DMS79 (cell line): ENCODE results near the gene ANKHD1.

ENCODE experiments used
- DNase-seq: peaks from one replicate; lab custom pipeline; 2025; lab: John Stamatoyannopoulos, UW

Gene ANKHD1

DNA sequence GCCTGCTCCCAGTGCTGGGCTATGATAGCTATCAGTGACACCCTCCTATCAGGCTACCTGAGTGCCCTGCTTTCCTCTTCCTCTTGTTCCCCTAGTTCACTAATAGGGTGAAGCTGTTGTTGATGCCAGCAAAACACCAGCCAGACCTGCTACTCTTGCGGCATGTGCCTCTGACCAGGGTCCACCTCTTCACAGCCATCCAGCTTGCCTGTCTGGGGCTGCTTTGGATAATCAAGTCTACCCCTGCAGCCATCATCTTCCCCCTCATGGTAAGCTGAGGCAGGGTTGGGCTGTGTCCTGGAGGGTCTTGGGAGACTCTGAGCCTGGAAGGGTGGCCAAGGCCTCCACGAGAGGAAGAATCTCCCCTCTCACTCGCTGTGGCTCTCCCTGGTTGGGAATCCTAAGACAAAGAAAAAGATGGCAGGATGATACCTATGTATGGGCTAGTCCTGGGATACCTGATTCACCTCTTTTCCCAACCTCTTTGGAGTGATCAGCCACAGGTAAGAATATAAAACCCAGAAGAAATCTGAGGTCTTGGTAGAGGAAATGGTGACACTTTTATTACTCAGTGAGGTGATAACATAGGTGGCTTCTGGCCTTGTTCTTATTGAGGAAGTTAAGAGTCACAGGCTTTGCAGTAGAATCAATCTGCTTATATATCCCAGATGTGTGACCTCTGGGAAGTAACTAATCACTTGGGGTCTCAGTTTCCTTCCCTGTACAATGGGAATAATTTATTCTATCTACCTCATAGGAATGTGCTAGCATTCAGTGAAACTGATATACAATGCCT lies 30.1 kb upstream of the ANKHD1 start:
- no peak for DNase-seq

DNA sequence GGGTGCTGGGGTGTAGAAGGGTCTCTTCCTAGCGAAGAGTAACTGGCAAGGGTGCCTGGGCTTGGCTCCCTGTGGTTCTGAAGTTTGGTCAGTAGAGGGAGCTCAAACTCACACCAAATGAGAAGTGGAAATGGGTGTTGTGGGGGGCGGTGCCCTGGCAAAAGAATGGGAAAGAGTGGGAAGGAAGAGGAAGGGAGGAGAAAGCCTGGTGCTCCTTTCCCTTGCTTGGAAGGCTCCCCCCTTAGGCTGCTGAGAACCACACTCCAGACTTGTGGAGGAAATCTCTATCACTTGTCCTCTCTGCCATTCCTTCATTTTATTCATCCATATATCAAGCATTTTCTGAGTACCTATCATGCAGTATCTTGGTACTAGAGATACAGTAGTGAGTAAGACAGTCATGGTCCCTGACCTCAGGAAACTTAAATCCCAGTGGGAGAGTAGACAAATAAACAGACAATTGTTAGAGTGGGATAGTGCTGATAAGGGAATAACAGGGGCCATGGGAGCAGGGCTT lies 28.6 kb upstream of the ANKHD1 start:
- no peak for DNase-seq

DNA sequence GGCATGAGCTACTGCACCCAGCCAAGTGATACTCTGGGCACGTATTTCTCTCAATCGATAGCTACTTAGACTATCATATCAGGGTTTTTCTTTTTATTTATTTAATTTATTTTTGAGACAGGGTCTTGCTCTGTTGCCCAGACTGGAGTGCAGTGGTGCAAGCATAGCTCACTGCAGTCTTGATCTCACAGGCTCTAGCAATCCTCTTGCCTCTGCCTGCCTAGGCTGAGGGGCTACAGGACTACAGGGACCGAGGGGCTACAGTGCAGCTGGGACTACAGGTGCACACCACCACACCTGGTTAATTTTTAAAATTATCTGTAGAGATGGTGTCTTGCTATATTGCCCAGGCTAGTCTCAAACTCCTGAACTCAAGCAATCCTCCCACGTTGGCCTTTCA lies 20.3 kb upstream of the ANKHD1 start:
- DNase-seq: no peak

DNA sequence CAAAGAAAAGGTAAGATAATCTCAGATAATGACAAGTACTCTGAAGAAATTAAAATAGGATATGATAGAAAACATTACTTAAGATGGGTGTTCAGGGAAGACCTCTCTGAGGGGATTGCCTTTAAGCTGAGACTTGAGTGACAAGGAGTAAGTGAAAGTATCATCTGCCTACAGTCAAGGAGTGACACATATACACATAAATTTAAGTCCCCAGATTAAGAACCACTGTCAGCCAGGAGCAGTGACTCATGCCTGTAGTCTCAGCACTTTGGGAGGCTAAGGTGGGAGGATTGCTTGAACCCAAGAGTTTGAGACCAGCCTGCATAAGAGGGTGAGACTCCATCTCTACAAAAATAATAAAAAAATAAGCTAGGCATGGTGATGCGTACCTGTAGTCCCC lies 19.7 kb upstream of the ANKHD1 start:
- no peak for DNase-seq

DNA sequence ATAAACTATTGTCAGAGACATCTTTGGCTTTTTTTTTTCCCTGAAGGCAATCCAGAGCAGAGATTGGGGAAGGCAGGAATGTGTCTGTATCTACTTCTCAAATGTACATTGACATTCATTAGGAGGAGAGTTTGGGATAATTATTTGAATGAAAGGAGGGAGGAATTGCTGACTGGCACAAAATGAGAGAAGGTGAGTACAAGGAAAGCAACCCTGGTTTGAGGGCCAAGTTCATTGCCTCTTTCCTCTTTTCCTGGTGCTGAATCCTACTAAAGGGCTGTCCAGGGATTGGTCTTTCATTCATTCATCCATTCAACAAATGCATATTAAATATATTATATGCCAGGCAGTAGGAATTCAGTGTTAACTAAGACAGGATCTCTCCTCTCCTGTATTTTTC lies 18.8 kb upstream of the ANKHD1 start:
- no peak for DNase-seq

DNA sequence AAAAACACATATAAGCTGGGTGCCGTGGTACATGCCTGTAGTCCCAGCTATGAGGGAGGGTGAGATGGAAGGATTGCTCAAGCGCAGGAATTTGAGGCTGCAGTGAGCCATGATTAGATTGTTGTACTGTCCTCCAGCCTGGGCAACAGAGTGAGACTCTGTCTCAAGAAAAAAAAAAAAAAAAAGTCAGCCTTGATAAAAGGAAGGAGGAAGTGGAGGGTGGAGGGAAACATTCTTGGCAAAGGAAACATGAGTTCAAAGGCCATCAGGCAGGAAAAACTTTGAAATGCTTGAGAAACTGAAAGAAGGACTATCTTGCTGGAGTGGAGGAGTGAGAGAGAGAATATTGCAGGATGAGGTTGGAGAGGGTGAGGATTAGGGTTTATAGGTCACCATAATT lies 18.3 kb upstream of the ANKHD1 start:
- DNase-seq: no peak

DNA sequence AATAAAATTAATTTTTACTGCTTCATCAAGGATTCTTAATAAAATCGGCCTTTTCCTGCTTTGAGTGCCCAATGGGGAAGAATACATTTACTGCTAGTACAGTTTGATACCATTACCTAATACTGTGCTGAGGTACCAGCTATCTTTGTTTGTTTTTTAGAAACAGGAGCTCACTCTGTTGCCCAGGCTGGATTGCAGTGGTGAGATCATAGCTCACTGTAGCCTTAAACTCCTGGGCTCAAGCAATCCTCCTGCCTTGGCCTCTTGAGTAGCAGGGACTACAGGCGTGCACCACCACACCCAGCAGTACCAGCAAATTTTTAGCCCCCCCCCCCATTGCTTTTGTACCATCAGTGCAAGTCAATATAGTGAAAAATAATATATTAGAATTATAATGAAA lies 13.6 kb upstream of the ANKHD1 start:
- no peak for DNase-seq

DNA sequence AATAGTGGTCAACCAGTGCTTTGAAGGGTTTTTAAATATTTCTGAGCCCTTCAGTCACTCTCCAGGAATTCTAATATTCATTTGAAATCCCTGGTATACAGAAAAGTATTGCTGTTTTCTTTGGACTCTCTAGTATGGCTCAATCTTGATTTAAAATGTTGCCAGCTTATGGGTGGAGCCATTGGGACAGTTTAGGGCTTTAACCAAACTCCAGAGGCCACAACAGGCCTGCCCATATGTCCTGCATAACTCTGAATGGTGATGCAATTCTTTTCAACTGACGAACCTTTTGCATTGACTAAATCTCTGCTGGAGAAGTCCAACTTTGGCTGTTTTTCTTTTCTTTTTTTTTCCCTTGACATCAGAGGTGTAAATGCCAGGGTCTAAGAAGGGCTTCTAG lies 10.3 kb upstream of the ANKHD1 start:
- DNase-seq: no peak

DNA sequence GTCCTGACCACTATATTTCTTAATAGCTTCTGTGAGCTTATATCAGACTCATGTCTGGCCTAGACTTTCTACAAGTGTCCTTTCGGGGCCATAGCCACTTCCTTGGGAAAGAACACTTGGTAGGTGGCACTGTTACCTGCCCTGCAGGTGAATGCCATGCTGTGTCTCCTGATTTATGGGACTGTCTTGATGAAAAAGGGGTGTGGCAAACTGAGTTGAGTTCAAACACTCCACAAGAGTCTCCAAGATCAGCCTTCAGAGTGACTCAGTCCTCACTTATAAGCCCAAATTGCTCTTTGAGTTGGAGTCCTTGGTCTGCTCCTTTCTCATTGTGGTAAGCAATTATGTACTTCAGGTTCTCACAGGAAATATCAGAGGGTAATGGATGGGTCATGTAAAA lies 9.9 kb upstream of the ANKHD1 start:
- DNase-seq: no peak

DNA sequence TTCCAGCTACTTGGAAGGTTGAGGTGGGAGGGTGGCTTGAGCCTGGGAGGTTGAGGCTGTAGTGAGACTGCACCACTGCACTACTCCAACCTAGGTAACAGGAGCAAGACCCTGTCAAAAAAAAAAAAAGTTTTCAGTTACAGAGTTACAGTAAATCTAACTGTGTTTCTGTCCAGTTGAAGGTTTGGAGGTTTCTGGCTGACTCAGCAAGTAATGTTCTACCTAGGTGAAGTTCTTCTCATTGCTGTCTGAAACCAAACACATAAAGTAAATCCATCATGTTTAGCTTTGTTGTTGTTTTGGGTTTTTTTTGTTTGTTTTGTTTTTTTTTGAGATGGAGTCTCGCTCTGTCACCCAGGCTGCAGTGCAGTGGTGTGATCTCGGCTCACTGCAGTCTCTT lies 7.9 kb upstream of the ANKHD1 start:
- DNase-seq: no peak

DNA sequence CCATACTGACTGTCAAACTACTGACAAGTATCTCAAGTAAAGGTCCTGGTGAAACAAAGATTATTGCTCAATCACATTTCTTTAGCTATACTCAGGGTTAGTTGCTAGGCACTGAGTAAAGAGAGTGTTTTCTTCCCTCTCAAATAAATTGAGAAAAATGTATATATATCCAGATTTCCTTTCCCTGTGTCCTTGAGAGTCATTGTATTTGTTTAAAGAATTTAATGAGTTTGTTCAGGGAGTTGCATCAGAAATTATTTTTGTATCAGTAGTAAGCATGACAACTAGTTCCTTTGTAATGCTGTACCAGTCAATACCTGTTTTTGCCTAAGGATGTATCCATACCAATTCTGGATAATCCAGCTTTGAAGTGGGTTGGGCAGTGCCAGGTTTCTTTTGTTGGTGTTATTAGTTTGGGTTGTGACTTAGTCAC lies 3.2 kb upstream of the ANKHD1 start:
- no peak for DNase-seq

DNA sequence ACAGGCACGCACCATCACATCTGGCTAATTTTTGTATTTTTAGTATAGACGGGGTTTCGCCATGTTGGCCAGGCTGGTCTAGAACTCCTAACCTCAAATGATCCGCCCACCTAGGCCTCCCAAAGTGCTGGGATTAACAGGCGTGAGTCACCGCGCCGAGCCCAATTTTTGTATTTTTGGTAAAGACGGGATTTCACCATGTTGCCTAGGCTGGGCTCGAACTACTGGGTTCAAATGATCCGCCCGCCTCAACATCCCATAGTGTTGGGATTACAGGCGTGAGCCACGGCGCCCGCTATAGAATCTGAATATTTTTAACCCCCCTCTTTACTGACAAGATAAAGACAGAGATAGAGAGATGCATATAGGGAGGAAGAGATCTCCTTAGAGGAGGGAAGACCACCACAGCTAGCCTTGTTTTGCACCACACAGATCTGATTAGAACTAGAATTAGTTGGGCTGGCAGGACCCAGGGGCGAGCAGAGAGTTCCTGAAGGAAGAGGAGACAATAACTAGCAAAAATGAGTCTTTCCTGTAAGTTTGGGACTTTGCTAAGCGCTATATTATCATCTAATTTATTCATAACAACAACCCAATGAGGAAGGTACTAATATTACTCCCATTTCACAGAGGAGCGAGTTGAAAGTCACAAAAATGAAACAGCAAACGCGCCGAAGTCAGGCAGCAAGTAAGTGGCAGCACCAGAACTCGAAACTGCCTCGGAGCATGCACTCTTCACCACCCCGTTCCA lies 1.5 kb upstream of the ANKHD1 start:
- DNase-seq: no peak

DNA sequence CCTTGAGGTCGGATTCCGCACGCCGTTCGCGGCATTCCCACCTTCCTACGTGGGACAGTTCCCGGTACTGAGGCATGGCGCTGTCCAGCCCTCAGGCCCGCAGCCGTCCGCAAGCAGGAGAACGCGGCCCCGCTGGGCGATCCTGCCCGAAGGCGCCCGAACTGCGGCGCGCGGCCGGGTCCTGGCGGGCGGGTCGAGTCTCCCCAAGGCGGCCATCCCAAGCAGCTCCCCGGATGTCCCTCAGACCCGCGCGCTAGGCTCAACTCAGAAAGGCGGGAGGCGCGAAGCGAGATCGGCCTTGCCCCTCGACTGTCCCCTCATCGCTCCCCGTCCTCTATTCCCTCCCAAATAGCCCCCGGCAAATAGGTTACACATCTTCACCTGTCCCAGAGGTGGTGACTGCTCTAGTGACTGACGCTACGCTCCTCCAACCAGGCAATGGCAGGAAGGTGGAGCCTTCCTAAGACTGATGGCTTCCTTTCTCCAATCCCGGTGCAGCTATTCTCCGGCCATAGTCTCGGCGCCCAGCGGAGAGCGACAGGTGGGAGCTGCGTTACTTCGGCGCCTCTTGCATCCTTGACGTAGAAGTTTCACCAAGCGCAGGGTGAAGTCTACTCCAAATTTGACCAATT lies 787 bp upstream of the ANKHD1 start:
- peak; percentile 83 for DNase-seq

DNA sequence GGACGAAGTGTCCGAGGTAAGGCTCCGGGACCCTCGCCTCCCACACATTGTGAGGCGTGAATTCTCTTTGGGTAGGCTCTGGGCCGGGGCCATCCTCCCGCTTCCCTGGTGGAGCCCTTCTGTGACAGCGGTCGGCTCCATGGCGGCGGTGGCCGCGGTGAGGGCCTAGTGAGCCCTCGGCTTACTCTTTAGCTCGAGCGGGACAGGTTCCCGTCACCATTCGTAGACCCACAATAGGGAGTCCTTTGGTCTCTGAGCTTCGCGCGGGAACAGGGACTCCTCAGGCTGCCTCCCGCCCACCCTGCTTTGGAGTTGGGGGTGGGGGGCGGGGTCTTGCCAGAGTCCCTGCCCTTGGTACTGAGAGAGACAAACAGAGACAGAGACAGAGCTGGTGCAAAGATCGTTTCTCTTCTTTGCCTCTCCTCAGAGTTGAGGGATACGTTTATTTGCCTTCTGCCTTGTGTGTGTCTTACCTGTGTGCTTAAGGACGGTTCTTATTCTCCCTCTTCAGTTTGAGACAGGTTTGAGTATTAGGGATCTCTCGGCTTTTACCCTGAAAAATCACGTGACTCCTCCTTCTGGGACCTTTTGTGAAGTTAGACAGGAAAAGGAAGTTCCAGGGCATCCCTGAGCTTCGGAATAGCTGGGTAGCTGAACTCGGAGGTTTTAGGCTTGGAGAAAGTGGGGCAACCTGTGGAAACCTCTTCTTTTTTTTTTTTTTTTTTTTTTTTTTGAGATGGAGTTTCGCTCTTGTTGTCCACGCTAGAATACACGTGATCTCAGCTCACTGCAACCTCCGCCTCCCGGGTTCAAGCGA lies 833 bp downstream of the ANKHD1 start:
- no peak for DNase-seq

DNA sequence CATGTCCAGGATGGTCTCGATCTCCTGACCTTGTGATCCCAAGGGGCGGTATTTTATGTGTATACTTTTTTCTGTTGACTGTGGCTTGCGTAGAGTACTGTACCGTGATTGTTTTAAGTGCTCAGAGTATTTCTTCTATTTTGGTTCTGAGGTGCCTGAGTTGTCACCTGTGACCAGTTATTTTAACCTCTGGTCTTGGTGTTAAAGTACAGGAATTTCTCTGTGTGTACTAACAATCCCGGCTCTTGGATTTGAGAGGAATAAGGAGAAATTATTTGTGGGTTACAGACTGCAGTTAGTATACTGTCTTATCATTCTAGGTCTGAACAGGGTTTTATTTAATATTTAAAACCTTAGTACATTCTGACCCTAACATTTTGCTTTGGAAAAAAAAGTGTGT lies 2.0 kb downstream of the ANKHD1 start:
- no peak for DNase-seq

DNA sequence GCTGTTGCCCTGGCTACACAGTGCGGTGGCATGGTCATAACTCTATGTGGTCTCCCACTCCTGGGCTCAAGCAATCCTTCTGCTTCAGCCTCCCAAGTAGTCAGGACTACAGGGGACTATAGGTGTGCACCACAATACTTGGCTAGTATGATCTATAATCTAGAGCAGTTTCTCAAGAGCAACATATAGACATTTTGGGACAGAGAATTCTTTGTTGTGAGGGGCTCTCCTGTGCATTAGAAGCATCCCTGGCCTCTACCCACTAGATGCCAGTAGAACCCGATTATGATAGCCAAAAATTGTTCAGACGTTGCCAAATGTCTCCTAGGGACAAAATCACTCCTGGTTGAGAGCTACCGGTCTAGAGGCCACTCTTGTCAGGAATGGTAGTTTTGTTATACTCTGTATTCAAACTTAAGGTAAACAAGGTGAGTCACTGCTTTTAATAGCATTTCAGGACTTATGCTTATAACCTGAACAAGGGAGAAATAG lies 7.2 kb downstream of the ANKHD1 start:
- no peak for DNase-seq

DNA sequence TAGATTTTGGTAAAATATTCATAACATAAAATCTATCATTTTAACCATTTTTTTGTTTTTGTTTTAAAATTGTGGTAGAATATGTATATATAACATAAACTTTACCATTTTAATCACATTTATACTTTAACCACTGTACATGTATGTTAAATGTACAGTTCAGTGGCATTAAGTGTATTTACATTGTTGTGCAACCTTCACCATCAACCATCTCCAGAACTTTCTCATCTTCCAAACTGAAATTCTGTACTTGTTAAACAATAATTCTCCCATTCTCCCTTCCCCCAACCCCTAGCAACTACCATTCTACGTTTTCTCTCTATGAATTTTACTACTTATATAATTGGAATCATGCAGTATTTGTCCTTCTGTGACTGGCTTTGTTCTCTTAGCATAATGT lies 11.6 kb downstream of the ANKHD1 start:
- no peak for DNase-seq

DNA sequence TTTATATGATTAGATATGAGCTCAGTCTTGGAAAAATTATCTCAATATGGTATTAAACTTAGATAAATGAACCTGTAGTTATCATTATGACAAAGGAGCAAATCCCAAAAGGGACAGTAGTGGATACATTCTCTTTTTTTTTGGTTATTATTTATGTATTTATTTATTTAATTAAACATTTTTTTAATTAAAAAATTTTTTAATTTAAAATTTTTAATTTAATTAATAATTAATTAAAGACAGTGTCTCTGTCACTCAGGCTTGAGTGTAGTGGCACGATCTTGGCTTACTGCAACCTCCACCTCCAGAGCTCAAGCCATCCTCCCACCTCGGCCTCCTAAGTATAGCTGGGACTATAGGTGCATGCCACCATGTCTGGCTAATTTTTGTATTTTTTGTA lies 15.6 kb downstream of the ANKHD1 start:
- DNase-seq: no peak

DNA sequence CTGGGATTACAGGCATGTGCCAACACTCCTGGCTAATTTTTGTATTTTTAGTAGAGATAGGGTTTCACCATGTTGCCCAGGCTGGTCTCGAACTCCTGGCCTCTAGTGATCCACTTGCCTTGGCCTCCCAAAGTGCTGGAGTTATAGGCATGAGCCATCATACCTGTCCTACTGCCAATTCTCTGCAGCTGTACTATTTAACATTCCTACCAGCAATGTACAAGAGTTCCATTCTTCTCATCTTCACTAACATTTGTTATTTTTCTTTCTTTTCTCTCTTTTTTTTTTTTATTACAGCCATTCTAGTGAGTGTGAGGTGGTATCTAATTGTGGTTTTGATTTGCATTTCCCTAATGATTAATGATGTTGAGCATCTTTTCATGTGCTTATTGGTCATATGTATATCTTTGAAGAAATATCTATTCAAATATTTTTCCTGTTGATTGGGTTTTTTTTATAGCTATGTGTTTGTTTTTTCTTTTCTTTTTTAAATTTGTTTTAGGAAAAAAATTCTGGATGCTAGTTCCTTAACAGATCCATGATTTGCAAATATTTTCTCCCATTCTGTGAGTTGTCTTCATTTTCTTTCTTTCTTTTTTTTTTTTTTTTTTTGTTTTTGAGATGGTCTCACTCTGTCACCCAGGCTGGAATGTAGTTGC lies 17.4 kb downstream of the ANKHD1 start:
- DNase-seq: no peak

DNA sequence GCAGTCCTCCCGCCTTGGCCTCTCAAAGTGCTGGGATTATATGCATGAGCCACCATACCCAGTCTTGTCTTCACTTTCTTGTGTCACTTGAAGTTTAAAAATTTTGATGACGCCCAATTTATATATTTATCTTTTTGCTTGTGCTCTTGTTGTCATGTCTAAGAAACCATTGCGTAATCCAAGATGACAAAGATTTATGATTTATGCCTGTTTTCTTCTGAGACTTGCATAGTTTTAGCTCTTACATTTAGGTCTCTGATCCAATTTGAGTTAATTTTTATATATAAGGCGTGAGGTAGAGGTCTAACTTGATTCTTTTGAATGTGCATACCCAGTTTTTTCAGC lies 18.6 kb downstream of the ANKHD1 start:
- DNase-seq: no peak

DNA sequence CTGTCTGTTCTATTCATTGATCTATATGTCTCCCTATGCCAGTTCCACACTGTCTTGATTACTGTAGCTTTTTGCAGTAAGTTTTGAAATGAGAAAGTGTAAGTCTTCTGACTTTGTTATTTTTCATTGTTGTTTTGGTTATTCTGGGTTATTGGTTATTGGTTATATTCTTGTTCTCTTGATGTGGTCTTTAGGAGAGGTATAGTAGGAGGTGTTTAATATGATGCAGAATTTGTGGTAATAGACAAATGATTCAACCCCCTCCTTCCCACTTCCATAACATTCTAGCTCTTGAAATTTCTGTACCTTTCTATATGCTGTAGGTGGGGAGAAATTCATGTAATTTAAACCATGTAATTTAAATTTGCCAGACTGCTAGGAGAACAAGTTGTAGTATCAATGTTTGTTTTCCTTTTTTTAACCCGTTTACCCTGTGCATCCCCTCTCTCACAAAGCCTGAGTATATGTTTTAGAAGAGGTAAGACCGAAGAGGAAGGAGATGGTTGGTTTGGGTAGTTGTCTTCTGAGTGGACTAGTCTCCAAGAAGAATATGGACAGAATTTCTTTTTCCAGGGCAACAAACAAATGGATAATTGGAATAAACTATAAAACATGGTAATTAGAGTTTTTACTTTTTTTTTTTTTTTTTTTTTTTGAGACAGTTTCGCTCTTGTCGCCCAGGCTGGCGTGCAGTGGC lies 19.2 kb downstream of the ANKHD1 start:
- DNase-seq: no peak
